OCI-LY1 (cell line): ENCODE data around the gene POF1B.

Experiments
- H2AFZ ChIP-seq: fragments of 200-600 bp; sonication (generic), shearing (Covaris generic); 2 replicates; pipeline ENCODE4 v1.6.0; 2014; ENCODE audit warnings: antibody characterized with exemption, mild to moderate bottlenecking, low read length
- H3F3A ChIP-seq: fragments of 200-600 bp; sonication (generic), shearing (Covaris generic); 2 replicates; pipeline ENCODE4 v1.6.0; 2014; ENCODE audit warnings: mild to moderate bottlenecking, antibody characterized with exemption, low read length, moderate library complexity; ENCODE audit not compliant: insufficient read depth
- H3K27ac ChIP-seq: fragments of 200-600 bp; sonication (generic); 2 replicates; pipeline ENCODE4 v1.5.1; 2014; ENCODE audit warnings: low read length, mixed run types, mild to moderate bottlenecking, low read depth; ENCODE audit not compliant: poor library complexity, severe bottlenecking
- H3K27me3 ChIP-seq: fragments of 200-600 bp; sonication (generic); 2 replicates; pipeline ENCODE4 v1.6.0; 2014; ENCODE audit warnings: antibody characterized with exemption, mild to moderate bottlenecking, low read length, moderate library complexity; ENCODE audit not compliant: insufficient read depth
- H3K36me3 ChIP-seq: fragments of 200-600 bp; sonication (generic); 2 replicates; pipeline ENCODE4 v1.6.1; 2014; ENCODE audit warnings: mild to moderate bottlenecking, antibody characterized with exemption, low read length, moderate library complexity, mixed read lengths; ENCODE audit not compliant: insufficient read depth
- H3K4me1 ChIP-seq: fragments of 200-600 bp; sonication (generic); 2 replicates; pipeline ENCODE4 v1.5.1; 2014; ENCODE audit warnings: mild to moderate bottlenecking, low read length, moderate library complexity; ENCODE audit not compliant: insufficient read depth, severe bottlenecking
- H3K4me2 ChIP-seq: fragments of 200-600 bp; sonication (generic), shearing (Covaris generic); 2 replicates; pipeline ENCODE4 v1.6.1; 2014; ENCODE audit warnings: low read length
- H3K4me3 ChIP-seq: fragments of 200-600 bp; sonication (generic); 2 replicates; pipeline ENCODE4 v1.5.1; 2014; ENCODE audit warnings: low read length, low read depth, mild to moderate bottlenecking, mixed read lengths; ENCODE audit not compliant: poor library complexity, severe bottlenecking
- H3K79me2 ChIP-seq: fragments of 200-600 bp; shearing (Covaris generic); 2 replicates; pipeline ENCODE4 v1.6.1; 2016; ENCODE audit warnings: mixed run types, low read length, mixed read lengths; ENCODE audit not compliant: insufficient read depth
- H3K9ac ChIP-seq: fragments of 200-600 bp; sonication (generic), shearing (Covaris generic); 2 replicates; pipeline ENCODE4 v1.6.1; 2014; ENCODE audit warnings: mild to moderate bottlenecking, low read length, mixed read lengths
- H3K9me2 ChIP-seq: fragments of 200-600 bp; sonication (generic), shearing (Covaris generic); 2 replicates; pipeline ENCODE4 v1.6.1; 2014; ENCODE audit warnings: low read depth, mild to moderate bottlenecking, low read length, mixed read lengths
- H3K9me3 ChIP-seq: fragments of 200-600 bp; shearing (Covaris generic); 2 replicates; pipeline ENCODE4 v1.6.1; 2014; ENCODE audit warnings: low read length, mixed read lengths
- H4K20me1 ChIP-seq: fragments of 200-600 bp; sonication (generic), shearing (Covaris generic); 2 replicates; pipeline ENCODE4 v1.6.0; 2016; ENCODE audit warnings: mild to moderate bottlenecking, low read length; ENCODE audit not compliant: insufficient read depth
- EZH2 ChIP-seq: fragments of 200-600 bp; sonication (generic), shearing (Covaris generic); IDR thresholded peaks from 2 replicates; pipeline ENCODE4 v1.8.0; 2017; ENCODE audit warnings: borderline replicate concordance, mixed run types, mild to moderate bottlenecking, antibody characterized with exemption, low read length, moderate library complexity, mixed read lengths
- TF ChIP-seq, protein P1 (sequence below): fragments of 200-600 bp; sonication (generic), shearing (Covaris generic); IDR thresholded peaks from 2 replicates; pipeline ENCODE4 v1.5.1; 2017; ENCODE audit warnings: mild to moderate bottlenecking, antibody characterized with exemption, low read length, moderate library complexity, mixed read lengths

Gene POF1B

DNA sequence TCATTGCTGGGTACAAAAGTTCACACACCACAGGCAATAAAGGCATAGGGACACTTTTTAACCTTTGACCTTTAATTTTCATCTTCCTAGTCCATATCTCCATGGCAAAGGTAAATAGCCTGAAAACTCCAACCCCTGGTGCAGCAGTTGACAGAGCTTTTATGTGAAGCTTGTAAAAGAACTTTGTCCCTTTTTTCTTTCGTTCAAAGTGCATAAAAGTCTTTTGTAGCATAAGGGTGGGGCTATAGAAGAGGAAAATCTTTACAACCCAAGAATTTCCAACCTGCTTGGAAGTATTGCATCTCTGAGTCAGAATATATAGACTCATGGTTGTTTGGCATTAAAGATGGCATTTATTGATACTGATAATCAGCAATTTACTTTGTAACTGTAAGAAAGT is 20.4 kb downstream of the POF1B start:
- no peaks in the 10 kb centered on the region for H4K20me1 ChIP-seq
- H3K36me3 ChIP-seq: no peaks in the 10 kb centered on the region
- no peak overlapping the region for H3K4me3 ChIP-seq
- no peak overlapping the region for H2AFZ ChIP-seq
- H3K9ac ChIP-seq: no peak overlapping the region
- no peaks in the 10 kb centered on the region for H3K9me2 ChIP-seq
- TF ChIP-seq EZH2: no peak
- H3K27me3 ChIP-seq: no peaks in the 10 kb centered on the region
- no peak overlapping the region for H3K4me2 ChIP-seq
- no peaks in the 10 kb centered on the region for H3K79me2 ChIP-seq
- no peak overlapping the region for H3K27ac ChIP-seq
- H3K9me3 ChIP-seq: no peaks in the 10 kb centered on the region
- no peaks in the 10 kb centered on the region for H3K4me1 ChIP-seq
- no peaks in the 10 kb centered on the region for H3F3A ChIP-seq

DNA sequence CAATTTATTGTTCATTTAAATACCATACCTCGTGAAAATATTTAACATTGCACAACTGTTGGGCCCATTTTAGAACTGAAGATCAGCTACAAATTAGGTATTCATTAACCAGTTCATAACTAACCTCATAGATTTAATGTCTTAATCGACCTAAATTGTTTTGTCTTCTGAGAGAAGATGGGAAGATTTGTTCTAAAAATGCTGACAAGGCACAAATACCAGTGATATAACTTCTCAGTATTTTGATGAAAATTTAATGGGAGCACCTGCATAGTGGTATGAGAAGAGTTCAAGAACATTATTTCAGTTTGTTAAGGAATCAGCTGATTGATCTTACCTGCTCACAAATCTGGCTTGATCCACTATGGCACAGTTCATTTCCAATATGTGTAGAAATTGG is 33.9 kb downstream of the POF1B start:
- H3K4me3 ChIP-seq: no peak overlapping the region
- H3K4me1 ChIP-seq: no peaks in the 10 kb centered on the region
- no peaks in the 10 kb centered on the region for H3K9me3 ChIP-seq
- no peaks in the 10 kb centered on the region for H4K20me1 ChIP-seq
- H3K27ac ChIP-seq: no peak overlapping the region
- no peaks in the 10 kb centered on the region for H3K36me3 ChIP-seq
- no peaks in the 10 kb centered on the region for H3K27me3 ChIP-seq
- H2AFZ ChIP-seq: no peak overlapping the region
- no peak overlapping the region for H3K4me2 ChIP-seq
- no peaks in the 10 kb centered on the region for H3K79me2 ChIP-seq
- H3K9ac ChIP-seq: no peak overlapping the region
- TF ChIP-seq, protein P1, sequence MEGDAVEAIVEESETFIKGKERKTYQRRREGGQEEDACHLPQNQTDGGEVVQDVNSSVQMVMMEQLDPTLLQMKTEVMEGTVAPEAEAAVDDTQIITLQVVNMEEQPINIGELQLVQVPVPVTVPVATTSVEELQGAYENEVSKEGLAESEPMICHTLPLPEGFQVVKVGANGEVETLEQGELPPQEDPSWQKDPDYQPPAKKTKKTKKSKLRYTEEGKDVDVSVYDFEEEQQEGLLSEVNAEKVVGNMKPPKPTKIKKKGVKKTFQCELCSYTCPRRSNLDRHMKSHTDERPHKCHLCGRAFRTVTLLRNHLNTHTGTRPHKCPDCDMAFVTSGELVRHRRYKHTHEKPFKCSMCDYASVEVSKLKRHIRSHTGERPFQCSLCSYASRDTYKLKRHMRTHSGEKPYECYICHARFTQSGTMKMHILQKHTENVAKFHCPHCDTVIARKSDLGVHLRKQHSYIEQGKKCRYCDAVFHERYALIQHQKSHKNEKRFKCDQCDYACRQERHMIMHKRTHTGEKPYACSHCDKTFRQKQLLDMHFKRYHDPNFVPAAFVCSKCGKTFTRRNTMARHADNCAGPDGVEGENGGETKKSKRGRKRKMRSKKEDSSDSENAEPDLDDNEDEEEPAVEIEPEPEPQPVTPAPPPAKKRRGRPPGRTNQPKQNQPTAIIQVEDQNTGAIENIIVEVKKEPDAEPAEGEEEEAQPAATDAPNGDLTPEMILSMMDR: no peak
- no peak for TF ChIP-seq EZH2
- H3F3A ChIP-seq: no peaks in the 10 kb centered on the region
- no peaks in the 10 kb centered on the region for H3K9me2 ChIP-seq

DNA sequence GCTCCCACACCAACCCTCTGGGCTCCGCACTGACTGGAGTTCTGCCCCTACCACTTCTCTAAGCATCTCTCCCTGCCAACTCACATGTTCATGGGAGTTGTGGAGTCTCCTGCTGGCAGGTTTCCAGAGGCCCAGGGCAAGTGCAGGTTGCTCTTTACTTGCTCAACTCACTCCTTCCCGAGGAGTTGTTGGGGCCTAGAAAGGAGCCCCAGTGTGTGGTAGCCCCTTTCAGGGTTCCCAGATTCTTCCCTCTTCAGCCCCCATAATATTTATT is 52.5 kb downstream of the POF1B start:
- no peaks in the 10 kb centered on the region for H3F3A ChIP-seq

More for the DNA sequence above, 52.5 kb downstream of the POF1B start:
- no peak overlapping the region for H3K27ac ChIP-seq
- no peaks in the 10 kb centered on the region for H3K9me2 ChIP-seq
- no peaks in the 10 kb centered on the region for H3K79me2 ChIP-seq
- TF ChIP-seq, protein P1: no peak
- TF ChIP-seq EZH2: no peak
- no peaks in the 10 kb centered on the region for H4K20me1 ChIP-seq
- H3K4me2 ChIP-seq: no peak overlapping the region
- no peaks in the 10 kb centered on the region for H3K27me3 ChIP-seq
- no peak overlapping the region for H2AFZ ChIP-seq
- H3K9ac ChIP-seq: no peak overlapping the region
- H3K36me3 ChIP-seq: no peaks in the 10 kb centered on the region
- H3K4me3 ChIP-seq: no peak overlapping the region
- no peaks in the 10 kb centered on the region for H3K9me3 ChIP-seq
- no peaks in the 10 kb centered on the region for H3K4me1 ChIP-seq
